Measurements from ENCODE around the gene OXT.

The OXT gene

DNA sequence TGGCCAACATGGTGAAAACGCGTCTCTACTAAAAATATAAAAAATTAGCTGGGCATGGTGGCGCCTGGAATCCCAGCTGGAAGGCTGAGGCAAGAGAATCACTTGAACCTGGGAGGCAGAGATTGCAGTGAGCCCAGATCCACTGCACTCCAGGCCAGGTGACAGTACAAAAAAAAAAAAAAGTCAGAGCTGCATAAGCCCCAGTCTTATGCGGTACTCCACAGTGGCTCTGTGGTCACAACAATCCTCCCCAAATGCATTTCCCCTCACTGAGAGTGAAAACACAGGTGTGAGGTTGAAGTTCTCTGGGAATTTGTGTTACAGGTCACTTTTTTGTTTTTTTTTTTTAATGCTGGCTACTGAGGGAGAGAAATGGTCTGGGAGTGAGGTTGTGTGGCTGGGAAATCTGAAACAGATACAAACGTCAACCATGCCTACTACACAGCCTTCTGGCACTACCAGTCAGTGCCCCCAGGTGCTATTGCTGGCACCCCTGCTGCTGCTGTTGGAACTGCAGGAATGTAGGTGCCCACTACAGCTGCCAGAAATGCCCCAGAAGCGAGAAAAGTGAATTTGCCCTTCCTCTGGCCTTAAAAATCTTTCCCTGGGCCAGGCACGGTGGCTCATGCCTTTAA lies 19.9 kb upstream of the OXT start:
- TF ChIP-seq SIN3A (IDR thresholded peaks at IDR 0.05; ENCODE audit: borderline replicate concordance, insufficient read depth, low read length) (no peak), FOXP2 (optimal IDR thresholded peaks at IDR 0.05; ENCODE audit: borderline replicate concordance, extremely low read depth, extremely low read length, insufficient read depth) (no peak), POLR2AphosphoS5 (IDR thresholded peaks at IDR 0.05; ENCODE audit: low read depth, low read length) (no peak), TAF1 (IDR thresholded peaks at IDR 0.05; ENCODE audit: borderline replicate concordance, insufficient read depth, low read length) (no peak)
- TF ChIP-seq, protein P1, sequence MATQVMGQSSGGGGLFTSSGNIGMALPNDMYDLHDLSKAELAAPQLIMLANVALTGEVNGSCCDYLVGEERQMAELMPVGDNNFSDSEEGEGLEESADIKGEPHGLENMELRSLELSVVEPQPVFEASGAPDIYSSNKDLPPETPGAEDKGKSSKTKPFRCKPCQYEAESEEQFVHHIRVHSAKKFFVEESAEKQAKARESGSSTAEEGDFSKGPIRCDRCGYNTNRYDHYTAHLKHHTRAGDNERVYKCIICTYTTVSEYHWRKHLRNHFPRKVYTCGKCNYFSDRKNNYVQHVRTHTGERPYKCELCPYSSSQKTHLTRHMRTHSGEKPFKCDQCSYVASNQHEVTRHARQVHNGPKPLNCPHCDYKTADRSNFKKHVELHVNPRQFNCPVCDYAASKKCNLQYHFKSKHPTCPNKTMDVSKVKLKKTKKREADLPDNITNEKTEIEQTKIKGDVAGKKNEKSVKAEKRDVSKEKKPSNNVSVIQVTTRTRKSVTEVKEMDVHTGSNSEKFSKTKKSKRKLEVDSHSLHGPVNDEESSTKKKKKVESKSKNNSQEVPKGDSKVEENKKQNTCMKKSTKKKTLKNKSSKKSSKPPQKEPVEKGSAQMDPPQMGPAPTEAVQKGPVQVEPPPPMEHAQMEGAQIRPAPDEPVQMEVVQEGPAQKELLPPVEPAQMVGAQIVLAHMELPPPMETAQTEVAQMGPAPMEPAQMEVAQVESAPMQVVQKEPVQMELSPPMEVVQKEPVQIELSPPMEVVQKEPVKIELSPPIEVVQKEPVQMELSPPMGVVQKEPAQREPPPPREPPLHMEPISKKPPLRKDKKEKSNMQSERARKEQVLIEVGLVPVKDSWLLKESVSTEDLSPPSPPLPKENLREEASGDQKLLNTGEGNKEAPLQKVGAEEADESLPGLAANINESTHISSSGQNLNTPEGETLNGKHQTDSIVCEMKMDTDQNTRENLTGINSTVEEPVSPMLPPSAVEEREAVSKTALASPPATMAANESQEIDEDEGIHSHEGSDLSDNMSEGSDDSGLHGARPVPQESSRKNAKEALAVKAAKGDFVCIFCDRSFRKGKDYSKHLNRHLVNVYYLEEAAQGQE (IDR thresholded peaks at IDR 0.05; ENCODE audit: insufficient read depth in 1 of 2, low read depth in 2 of 2, low read length in 2 of 2), result no peak

DNA sequence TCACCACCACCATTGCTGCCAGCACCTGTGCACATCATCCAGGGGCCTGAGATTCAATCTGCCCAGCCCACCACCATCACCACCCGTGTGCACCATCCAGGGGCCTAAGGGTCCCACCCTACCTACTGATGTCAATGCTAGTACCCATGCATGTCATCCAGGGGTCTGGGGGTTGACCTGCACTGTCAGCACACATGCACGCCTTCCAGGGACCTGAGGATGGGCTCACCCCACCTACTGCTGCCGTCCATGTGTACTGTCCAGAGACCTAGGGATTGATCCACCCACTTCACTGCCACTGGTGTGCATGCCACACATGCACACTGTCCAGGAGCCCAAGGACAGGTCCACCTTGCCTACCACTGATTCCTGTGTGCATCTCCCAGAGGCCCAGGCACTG lies 11.9 kb upstream of the OXT start:
- TF ChIP-seq TAF1 (IDR thresholded peaks at IDR 0.05; ENCODE audit: borderline replicate concordance, insufficient read depth, low read length) (no peak), POLR2AphosphoS5 (IDR thresholded peaks at IDR 0.05; ENCODE audit: low read depth, low read length) (no peak), SIN3A (IDR thresholded peaks at IDR 0.05; ENCODE audit: borderline replicate concordance, insufficient read depth, low read length) (no peak), FOXP2 (optimal IDR thresholded peaks at IDR 0.05; ENCODE audit: borderline replicate concordance, extremely low read depth, extremely low read length, insufficient read depth) (no peak)
- TF ChIP-seq, protein P1 (IDR thresholded peaks at IDR 0.05; ENCODE audit: insufficient read depth in 1 of 2, low read depth in 2 of 2, low read length in 2 of 2), result no peak

DNA sequence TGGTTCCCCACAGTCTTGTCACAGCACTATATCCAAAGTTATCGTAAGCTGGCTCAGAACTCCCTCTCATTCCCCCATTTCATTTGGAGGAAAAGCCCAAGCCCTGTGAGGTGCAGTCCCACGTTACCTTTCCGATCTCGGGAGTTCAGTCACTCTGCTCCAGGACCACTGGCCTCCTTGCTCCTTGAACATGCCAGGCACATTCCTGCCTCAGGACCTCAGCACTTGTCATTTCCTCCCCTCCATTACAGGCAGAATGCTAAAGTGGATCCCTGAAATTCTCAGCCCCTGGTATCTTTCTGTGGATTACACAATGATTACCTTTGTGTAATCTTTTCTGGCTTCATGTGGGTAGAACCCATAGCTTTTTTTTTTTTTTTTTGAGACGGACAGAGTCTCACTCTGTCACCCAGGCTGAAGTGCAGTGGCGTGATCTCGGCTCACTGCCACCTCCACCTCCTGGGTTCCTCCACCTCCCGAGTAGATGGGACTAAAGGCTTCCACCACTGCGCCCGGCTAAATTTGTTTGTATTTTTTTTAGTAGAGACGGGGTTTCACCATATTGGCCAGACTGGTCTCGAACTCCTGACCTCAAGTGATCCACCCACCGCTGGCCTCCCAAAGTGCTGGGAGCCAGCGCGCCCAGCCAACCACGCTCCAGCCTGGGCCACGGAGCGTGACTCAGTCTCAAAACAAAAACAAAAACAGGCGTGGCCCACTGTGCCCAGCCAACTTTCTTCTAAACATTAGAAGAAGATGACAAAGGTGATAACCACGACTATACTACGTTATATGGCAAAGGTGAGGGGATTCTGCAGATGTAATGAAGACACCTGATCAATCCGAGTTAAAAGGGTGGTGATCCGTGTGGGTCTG lies 4.0 kb upstream of the OXT start:
- TF ChIP-seq, protein P1 (IDR thresholded peaks at IDR 0.05; ENCODE audit: insufficient read depth in 1 of 2, low read depth in 2 of 2, low read length in 2 of 2), result no peak
- no peak for TF ChIP-seq TAF1 (IDR thresholded peaks at IDR 0.05; ENCODE audit: borderline replicate concordance, insufficient read depth, low read length)

DNA sequence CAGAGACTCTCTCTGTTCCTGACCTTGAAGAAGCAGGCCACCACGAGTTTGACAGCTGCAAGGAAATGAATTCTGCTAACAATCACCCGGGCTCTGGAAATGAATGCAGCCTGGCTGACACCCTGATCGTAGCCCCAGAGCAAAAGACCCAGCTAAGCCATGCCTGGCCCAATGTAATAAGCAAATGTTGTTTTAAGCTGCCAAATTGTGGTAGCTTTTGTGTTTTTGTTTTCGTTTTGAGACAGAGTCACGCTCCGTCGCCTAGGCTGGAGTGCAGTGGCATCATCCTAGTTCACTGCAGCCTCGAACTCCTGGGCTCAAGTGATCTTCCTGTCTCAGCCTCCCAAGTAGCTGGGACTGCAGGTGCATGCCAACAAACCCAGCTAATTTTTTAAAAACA lies 3.3 kb upstream of the OXT start:
- no peak for TF ChIP-seq TAF1 (IDR thresholded peaks at IDR 0.05; ENCODE audit: borderline replicate concordance, insufficient read depth, low read length)
- TF ChIP-seq POLR2AphosphoS5 (IDR thresholded peaks at IDR 0.05; ENCODE audit: low read depth, low read length), result no peak
- TF ChIP-seq SIN3A (IDR thresholded peaks at IDR 0.05; ENCODE audit: borderline replicate concordance, insufficient read depth, low read length), result no peak
- TF ChIP-seq, protein P1 (IDR thresholded peaks at IDR 0.05; ENCODE audit: insufficient read depth in 1 of 2, low read depth in 2 of 2, low read length in 2 of 2), result no peak
- TF ChIP-seq FOXP2 (optimal IDR thresholded peaks at IDR 0.05; ENCODE audit: borderline replicate concordance, extremely low read depth, extremely low read length, insufficient read depth), result no peak

Data from PFSK-1 (cell line).